ENCODE measurements around the gene PXMP2.

PXMP2 gene

GRCh38 chr12:132648616-132649225, 38.7 kb upstream of the PXMP2 start:
- Histone ChIP-seq H4K20me1 (ENCODE audit: low read depth, low read length) (no peaks in the 10 kb centered on the region), H3K9ac (ENCODE audit: low read length) (no peak overlapping the region), H3K9me2 (replicated peaks; ENCODE audit: insufficient read depth, low read length) (no peaks in the 10 kb centered on the region), H3F3A (ENCODE audit: insufficient read depth) (no peaks in the 10 kb centered on the region), H3K36me3 (ENCODE audit: low read length) (peaks cover 6% of the 10 kb centered on the region; the same call in 1 of the 2 replicates), H3K4me2 (ENCODE audit: low read depth, low read length, poor library complexity, severe bottlenecking) (no peak overlapping the region), H3K27me3 (ENCODE audit: low read length) (no peaks in the 10 kb centered on the region), H2AFZ (ENCODE audit: low read depth, low read length, severe bottlenecking) (no peak overlapping the region), H3K4me3 (ENCODE audit: insufficient read depth, low read length, poor library complexity, severe bottlenecking) (no peak overlapping the region), H3K27ac (ENCODE audit: low read depth, low read length) (no peak overlapping the region), H3K79me2 (ENCODE audit: insufficient read depth, low read length) (no peaks in the 10 kb centered on the region), H3K9me3 (ENCODE audit: insufficient read depth, low read length) (no peaks in the 10 kb centered on the region)
- TF ChIP-seq CTCF (IDR thresholded peaks at IDR 0.05; ENCODE audit: insufficient read depth, low read length, poor library complexity, severe bottlenecking) (no peak), EZH2phosphoT487 (conservative IDR thresholded peaks at IDR 0.05; ENCODE audit: low read length) (no peak)

GRCh38 chr12:132649226-132649945, 38.0 kb upstream of the PXMP2 start:
- peaks cover 12% of the 10 kb centered on the region; the same call in 1 of the 2 replicates for H3K36me3 ChIP-seq (ENCODE audit: low read length)

GRCh38 chr12:132651444-132652100, 35.8 kb upstream of the PXMP2 start:
- Histone ChIP-seq H4K20me1 (ENCODE audit: low read depth, low read length) (no peaks in the 10 kb centered on the region), H3K9me2 (replicated peaks; ENCODE audit: insufficient read depth, low read length) (no peaks in the 10 kb centered on the region), H3F3A (ENCODE audit: insufficient read depth) (no peaks in the 10 kb centered on the region), H3K4me3 (ENCODE audit: insufficient read depth, low read length, poor library complexity, severe bottlenecking) (no peak overlapping the region), H3K27me3 (ENCODE audit: low read length) (no peaks in the 10 kb centered on the region), H3K27ac (ENCODE audit: low read depth, low read length) (no peak overlapping the region), H3K36me3 (ENCODE audit: low read length) (peaks cover 24% of the 10 kb centered on the region; the same call in 1 of the 2 replicates), H3K9ac (ENCODE audit: low read length) (no peak overlapping the region), H2AFZ (ENCODE audit: low read depth, low read length, severe bottlenecking) (no peak overlapping the region), H3K79me2 (ENCODE audit: insufficient read depth, low read length) (no peaks in the 10 kb centered on the region), H3K4me2 (ENCODE audit: low read depth, low read length, poor library complexity, severe bottlenecking) (no peak overlapping the region), H3K9me3 (ENCODE audit: insufficient read depth, low read length) (no peaks in the 10 kb centered on the region)
- TF ChIP-seq EZH2phosphoT487 (conservative IDR thresholded peaks at IDR 0.05; ENCODE audit: low read length) (no peak), CTCF (IDR thresholded peaks at IDR 0.05; ENCODE audit: insufficient read depth, low read length, poor library complexity, severe bottlenecking) (no peak)

More at GRCh38 chr12:132649226-132649945, 38.0 kb upstream of the PXMP2 start:
- Histone ChIP-seq H3K9me2 (replicated peaks; ENCODE audit: insufficient read depth, low read length) (no peaks in the 10 kb centered on the region), H3K9ac (ENCODE audit: low read length) (no peak overlapping the region), H3K27ac (ENCODE audit: low read depth, low read length) (no peak overlapping the region), H3K4me3 (ENCODE audit: insufficient read depth, low read length, poor library complexity, severe bottlenecking) (no peak overlapping the region), H3K79me2 (ENCODE audit: insufficient read depth, low read length) (no peaks in the 10 kb centered on the region), H3F3A (ENCODE audit: insufficient read depth) (no peaks in the 10 kb centered on the region), H2AFZ (ENCODE audit: low read depth, low read length, severe bottlenecking) (no peak overlapping the region), H3K4me2 (ENCODE audit: low read depth, low read length, poor library complexity, severe bottlenecking) (no peak overlapping the region), H3K9me3 (ENCODE audit: insufficient read depth, low read length) (no peaks in the 10 kb centered on the region), H4K20me1 (ENCODE audit: low read depth, low read length) (no peaks in the 10 kb centered on the region), H3K27me3 (ENCODE audit: low read length) (no peaks in the 10 kb centered on the region)
- TF ChIP-seq CTCF (IDR thresholded peaks at IDR 0.05; ENCODE audit: insufficient read depth, low read length, poor library complexity, severe bottlenecking) = no peak
- no peak for TF ChIP-seq EZH2phosphoT487 (conservative IDR thresholded peaks at IDR 0.05; ENCODE audit: low read length)

Measured in SU-DHL-6 (cell line).